Stimulated activated CD4-positive, alpha-beta T cell treated with anti-CD3 and anti-CD28 coated beads, Interleukin-4, amount 100 ng/mL, for 48 hours (primary cell): ENCODE data around the gene STYX.
A peak's percentile ranks its signal among the peaks of the same experiment; 100 is the strongest.

ENCODE experiments used
- DNase-seq, 2 donors: peaks; one replicate each; pipeline ENCODE4 v3.0.0-alpha.2; 2020; ENCODE audit warnings: low read depth in 2 of 2

STYX gene

DNA sequence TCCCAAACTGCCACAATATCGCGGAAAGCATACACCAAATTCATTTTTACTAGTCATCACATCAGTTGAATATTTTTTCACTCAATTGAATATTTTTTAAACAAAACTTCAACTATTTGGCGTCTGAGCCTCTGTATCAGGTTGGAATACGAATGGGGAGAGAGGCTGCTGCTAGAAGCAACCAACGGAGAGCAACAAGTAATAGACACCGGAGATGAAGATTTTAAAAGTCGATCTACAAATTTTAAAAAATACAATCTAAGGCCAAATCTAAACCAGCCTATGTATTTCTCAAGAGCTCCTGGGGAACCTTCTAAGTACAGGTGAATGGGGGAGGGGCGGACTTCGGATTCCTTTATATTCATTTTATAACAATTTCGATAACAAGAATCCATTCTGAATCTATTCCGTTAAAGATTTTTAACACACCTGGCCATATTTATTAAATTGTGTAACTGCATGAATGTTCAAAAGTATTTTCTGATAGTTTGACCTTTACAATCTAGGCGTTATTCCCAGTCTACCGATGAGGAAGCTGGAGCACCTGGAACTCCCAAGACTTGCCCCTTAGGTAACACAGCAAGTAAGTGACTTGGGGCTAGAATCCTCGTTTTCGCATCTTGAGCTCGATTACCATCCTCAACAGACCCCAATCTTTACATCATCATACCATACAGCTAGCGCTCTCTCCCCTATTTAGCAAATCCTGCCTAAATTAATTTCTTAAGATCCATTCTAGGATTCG lies 60.2 kb downstream of the STYX start:
- no peak for DNase-seq

DNA sequence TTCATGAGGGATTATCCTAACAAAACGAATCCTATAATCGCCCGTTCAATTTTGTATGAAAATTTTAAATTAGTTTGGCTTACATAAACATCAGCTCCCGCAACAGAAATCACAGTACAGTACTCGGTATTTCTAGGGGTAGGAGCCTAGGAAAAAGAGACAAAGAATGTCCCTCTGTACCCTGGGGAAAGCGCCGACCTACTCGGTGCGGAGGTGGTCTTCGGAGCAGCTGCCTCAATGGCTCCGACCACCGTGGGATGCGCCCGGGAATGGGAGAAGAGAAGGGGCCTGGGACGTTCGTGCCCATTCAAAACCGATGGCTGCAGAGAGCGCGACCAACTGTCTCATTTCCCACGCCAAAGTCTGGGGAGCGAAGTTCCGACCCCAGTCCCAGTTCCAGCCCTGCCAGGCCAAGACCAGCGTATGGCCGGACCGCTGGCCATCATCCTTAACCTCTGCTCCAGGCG lies 60.8 kb downstream of the STYX start:
- DNase-seq = no peak

DNA sequence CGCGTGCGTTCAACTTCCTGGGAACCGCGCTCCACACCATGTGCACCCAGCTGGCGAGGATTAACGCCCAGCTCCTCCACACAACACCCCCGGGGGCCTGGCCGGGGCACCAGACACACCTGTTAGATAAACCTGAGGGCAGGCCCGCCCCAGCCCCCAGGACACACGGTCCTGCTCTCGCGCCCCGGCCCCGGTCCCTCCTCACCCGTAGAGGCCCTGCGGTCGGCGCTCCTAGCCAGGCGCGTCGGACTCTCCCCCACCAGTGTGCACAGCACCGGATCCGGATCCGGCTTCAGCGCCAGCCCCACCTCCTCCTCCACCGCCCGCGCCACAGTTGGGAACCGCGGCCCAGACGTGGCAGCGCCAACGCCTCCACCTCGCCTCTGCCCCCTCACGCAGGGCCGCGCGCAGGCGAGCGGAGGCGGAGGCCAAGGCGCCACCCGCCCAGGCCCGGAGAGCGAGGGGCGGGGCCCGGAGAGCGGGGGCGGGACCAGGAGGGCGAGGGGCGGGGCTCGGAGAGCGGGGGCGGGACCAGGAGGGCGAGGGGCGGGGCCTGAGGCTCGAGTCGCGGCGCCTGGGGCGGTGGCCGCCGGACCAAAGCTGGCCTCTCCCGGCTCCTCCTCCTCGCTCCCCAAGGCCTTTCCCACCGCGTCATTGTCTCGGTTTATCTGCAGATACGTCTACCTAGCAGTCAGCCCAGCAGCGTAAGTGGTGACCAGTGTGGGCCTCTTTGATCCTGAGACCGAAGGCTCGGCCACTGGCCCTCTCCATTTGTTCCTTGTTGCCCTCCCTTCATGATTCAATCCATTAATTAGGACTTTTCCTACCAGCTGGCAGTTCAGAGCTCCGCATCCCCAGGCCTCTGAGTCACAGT lies 61.5 kb downstream of the STYX start, which contains the start of gene GNPNAT1:
Gene GNPNAT1, minus strand, starts transcription at position 385 of the 874 bp plus-strand sequence. CDS start 6,957 bp downstream, outside the sequence.
- DNase-seq = peak; percentile 69 to 75

DNA sequence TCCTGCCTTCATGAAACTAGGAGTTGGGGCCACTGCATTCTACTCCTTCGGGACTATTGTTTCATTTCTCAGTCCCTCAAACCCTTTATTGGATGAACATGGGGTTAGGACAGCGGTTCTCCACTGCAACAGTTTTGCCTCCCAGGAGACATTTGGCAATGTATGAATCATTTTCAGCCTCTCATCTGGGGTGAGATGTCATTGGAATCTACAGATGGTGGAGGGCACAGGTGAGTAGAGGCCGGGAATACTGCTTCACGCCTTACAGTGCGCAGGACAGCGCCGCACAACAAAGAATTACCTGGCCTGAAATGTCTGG lies 62.1 kb downstream of the STYX start:
- no peak for DNase-seq

DNA sequence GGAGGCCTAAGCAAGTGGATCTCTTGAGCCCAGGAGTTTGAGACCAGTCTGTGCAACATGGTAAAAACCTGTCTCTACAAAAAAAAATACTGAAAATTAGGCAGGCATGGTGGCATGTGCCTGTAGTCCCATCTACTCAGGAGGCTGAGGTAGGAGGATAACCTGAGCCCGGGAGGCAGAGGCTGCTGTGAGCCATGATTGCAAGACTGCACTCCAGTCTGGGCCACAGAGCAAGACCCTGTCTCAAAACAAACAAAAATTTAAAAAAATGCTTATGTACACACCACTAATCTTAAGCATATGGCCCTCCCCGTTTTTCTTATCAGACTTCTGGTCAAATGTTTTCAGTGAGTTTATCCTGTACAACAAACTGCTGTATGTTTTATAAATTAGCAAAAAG lies 63.1 kb downstream of the STYX start:
- DNase-seq = no peak

DNA sequence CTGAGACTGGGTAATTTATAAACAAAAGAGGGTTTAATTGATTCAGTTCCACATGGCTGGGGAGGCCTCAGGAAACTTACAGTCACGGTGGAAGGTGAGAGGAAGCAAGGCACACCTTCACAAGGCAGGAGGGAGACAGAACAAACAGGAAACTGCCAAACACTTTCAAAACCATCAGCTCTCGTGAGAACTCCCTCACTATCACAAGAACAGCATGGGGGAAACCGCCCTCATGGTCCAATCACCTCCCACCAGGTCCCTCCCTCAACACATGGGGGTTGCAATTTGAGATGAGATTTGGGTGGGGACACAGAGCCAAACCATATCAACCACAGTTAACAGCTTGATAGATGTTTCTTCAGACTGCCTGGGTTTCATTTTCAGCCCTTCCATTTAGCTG lies 67.7 kb downstream of the STYX start:
- no peak for DNase-seq

DNA sequence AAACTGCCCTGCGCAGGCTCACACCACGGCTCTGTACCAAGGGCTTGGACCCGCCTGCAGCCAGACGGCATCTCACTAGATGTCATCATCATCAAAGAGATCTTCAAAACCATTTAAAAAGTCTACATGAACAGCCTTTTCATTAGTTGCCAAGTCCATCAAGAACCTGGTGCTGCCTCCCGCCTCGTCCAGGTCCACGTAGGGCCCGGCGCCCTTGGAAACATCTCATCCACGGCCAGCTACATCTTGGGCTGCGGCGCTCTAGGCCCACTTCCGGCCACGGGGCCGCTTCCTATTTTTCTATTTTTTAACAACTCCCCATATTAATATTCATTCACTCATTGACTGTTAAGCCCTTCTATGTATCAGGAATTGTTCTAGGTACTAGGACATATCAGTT lies 68.9 kb downstream of the STYX start:
- DNase-seq = no peak

DNA sequence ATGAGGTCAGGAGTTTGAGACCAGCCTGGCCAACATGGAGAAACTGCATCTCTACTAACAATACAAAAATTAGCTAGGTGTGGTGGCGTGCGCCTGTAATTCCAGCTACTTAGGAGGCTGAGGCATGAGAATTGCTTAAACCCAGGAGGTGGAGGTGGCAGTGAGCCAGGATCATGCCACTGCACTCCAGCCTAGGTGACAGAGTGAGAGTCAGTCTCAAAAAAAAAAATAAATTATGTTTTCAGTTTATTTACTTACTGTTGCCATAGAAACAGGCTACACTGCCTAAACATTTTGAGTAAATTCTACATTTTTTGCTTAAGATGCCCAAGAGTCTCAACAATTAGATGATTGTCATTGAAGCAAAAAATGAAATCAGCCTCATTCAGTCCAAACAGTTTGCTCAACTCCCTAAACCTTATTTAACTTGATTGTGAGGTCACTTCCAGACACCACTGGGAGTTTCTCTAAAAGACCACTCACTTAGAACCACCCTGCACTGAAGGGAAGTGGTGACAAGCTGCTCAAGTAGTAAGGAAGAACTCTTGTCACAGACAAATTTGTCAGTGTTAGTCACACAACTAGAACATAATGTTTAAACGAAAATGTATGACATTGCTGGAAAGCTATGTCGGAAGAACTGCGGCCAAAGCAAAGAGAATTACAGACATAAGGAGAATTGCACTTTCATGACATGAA lies 71.2 kb downstream of the STYX start:
- no peak for DNase-seq

DNA sequence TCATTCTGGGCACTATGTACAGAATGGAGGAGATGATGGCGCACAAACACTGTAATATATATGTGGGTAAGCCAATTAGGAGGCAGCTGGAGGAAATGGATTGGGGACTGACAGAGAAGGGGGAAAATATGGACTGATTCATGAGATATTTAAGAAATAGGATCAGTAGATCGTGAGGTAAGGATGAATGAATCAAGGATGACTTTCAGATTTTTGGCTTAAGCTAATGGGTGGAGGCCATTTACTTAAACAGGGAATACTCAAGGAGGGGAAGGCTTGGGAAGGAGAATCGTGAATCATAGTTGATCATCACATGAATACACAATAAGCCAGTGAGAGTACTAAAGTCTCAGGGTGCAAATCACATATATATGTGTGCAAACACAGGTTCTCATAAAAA lies 72.6 kb downstream of the STYX start:
- DNase-seq = no peak

DNA sequence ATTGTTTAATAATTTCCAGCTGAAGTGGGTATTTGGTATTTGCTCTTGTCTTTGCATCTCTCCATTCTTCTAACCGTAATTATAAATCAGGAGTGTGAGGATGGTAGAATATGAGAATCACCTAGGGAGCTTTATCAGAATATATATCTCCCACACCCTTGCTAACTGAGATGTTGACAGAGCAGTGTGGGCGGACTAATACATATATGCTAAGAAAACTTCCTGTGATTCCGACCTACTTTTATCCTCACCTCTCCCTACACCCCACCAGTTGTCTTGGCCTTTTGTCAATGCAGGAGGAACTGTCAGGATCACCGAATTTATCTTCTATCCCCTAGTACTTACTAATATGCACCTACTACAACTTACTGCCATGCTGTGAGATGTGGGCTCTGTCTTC lies 76.1 kb downstream of the STYX start:
- DNase-seq = no peak

DNA sequence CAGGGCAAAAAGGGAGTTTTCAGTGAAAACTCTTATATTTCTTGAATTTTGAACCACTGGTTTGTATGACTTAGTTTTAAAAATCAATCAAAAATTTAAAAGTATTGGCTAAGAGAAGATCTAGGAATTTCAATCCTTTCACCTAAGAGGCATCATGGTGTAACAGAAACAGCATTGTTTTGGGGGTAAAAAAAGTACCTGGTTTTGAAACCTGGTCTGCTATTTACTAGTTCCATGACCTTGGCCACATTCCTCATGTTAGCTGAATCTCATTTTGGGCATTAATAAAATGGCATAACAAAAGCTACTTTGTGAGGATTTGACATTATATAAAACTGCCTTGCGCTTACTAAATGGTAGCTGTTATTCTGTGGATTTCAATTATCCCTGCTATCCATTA lies 78.1 kb downstream of the STYX start:
- no peak for DNase-seq

DNA sequence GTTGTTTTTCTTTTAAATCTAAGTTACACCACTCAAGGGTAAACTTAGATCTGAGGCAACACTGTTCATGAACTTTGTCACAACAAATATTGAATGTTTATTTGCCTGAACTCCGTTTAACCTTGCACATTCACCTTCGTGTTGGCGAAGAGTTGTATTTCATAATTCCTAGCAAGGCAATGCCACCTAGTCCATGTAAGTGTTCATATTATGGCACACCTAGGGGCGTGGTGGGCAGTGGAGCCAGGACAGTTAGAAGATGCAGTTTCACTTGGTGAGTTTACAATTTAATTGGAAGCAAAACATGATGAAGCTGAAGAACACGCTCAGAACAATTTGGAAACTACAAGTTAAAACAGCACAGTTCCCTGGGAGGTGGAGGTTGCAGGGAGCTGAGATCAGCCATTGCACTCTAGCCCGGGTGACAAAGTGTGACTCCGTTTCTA lies 91.9 kb downstream of the STYX start:
- DNase-seq = no peak

DNA sequence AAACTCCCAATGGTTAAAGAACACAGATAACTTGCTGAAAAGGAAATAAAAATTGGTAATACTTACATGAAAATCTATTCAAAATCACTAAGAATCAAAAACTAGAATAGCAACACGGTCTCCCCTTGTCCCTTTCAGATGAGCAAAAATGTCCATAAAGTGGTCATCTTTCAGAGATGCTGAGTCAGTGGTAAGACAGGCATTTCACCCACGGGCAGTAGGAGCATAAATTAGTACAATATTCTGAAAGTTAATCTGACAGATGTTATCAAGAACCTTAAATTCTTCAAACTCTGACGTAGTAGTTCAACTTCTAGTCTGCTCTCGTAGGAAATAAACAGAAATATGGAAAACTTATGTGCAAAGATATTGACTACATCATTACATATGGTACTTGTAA lies 94.5 kb downstream of the STYX start:
- no peak for DNase-seq
